Upper lobe of left lung (tissue), 4 donors: ENCODE data around the gene KIAA1210.

ENCODE experiments used
- EP300 ChIP-seq, 4 donors: sonication (generic); formaldehyde crosslinking; IDR thresholded peaks; one replicate each; pipeline ENCODE4 v1.5.1; 2017; ENCODE audit warnings: antibody characterized with exemption in 4 of 4, control low read depth in 2 of 4
- POLR2A ChIP-seq, 4 donors: fragments of 450-650 bp; IDR thresholded peaks; one replicate each; pipeline ENCODE4 v1.5.1; 2016 to 2017; ENCODE audit warnings: antibody characterized with exemption in 4 of 4, mild to moderate bottlenecking in 2 of 4
- POLR2AphosphoS5 ChIP-seq, 2 donors: sonication (generic); formaldehyde crosslinking; IDR thresholded peaks; one replicate each; pipeline ENCODE4 v1.5.1; 2017; ENCODE audit warnings: antibody characterized with exemption in 2 of 2
- TF ChIP-seq, protein P1 (sequence below), 6 experiments: fragments of 450-650 bp in 4 of 6; fragments of 200-600 bp in 2 of 6; sonication (generic) in 2 of 6; IDR thresholded peaks; one replicate each; pipeline ENCODE4 v1.5.1; 2016 to 2019; ENCODE audit warnings: antibody characterized with exemption in 6 of 6

DNA sequence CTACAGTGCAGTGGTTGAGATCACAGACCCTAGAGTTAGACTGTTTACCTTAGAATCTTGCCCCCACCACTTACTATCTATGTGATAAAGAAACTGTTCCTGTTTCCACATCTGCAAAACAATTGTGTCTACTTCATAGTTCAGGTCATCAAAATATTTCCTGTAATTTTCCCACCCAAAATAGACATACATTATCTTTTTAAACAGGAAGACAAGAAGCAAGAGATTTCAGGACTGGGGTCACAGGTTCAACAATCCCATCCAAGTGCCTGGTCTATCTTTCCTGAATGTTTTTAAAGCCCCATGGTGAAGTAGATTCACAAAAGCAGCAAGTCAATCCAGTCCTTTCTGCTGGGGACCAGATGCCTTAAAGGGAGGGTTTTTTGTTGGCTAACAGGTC, 96.6 kb downstream of the KIAA1210 start:
- TF ChIP-seq, protein P1, sequence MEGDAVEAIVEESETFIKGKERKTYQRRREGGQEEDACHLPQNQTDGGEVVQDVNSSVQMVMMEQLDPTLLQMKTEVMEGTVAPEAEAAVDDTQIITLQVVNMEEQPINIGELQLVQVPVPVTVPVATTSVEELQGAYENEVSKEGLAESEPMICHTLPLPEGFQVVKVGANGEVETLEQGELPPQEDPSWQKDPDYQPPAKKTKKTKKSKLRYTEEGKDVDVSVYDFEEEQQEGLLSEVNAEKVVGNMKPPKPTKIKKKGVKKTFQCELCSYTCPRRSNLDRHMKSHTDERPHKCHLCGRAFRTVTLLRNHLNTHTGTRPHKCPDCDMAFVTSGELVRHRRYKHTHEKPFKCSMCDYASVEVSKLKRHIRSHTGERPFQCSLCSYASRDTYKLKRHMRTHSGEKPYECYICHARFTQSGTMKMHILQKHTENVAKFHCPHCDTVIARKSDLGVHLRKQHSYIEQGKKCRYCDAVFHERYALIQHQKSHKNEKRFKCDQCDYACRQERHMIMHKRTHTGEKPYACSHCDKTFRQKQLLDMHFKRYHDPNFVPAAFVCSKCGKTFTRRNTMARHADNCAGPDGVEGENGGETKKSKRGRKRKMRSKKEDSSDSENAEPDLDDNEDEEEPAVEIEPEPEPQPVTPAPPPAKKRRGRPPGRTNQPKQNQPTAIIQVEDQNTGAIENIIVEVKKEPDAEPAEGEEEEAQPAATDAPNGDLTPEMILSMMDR (IDR thresholded peaks at IDR 0.05): no peak
- TF ChIP-seq POLR2AphosphoS5 (IDR thresholded peaks at IDR 0.05): no peak
- TF ChIP-seq POLR2A (IDR thresholded peaks at IDR 0.05): no peak
- no peak for TF ChIP-seq EP300 (IDR thresholded peaks at IDR 0.05)
